Suppressor macrophage treated with lipopolysaccharide for 1 hour (primary cell): ENCODE measurements around the gene SLC17A9.

Experiments used
- DNase-seq, 3 donors: peaks; one replicate each; pipeline ENCODE4 v3.0.0-alpha.2; 2020 to 2022

Gene SLC17A9

DNA sequence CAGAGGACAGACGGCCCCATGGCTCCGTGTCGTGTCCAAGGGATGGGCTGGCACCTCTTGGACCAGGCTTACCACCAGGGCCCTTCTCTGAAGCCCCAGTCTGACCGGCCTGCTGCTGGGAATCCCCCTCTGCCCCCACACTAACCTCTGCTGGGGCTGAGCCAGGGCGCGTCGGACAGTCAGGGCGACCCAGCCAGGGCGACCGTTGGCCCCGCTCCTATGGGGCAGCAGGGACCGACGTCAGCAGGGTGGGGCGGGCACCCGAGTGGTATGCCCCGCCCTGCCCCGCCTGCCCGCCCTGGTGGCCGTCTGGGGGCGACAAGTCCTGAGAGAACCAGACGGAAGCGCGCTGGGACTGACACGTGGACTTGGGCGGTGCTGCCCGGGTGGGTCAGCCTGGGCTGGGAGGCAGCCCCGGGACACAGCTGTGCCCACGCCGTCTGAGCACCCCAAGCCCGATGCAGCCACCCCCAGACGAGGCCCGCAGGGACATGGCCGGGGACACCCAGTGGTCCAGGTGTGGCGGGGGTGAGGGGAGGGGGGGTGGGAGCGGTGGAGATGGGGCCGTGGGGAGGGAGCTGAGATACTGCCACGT lies at the start of gene SLC17A9:
TSS of gene SLC17A9 (plus strand) at position 337 of the 595 bp plus-strand sequence. CDS start at position 459, 122 bp downstream.
- DNase-seq, result peak; percentile 92 to 97 (median 95)

DNA sequence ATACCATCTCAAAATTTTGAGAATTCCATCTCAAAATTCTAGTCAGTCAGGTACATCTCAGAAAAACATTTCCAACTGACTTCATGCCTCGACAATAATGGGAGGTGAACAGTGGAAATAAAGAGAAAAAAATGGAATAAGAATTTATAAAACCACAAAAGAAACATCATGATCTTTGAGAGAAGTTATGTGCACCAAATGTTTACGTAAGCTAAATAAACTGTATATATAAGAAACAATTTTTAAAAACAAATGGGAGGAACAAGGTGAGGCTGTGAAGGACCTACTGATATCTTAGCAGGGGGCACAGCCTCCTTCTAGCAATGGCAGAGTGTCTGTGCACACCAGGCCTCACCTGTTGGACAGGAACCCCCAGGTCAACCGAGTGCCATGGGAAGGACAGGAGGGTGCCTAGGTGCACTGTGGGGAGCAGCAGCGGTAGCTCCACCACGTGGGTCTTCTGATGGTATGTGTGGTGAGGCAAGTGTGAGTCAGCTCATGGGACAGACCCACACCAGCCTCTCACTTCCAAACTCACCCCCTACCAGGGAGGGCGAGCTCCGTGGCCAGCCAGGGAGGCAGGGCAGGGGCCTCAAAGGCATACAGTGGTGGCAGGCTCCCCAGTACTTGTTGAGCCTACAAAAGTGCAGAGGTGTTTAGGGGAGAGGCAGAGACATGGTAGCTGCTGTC lies 49.4 kb upstream of the SLC17A9 start:
- no peak for DNase-seq

DNA sequence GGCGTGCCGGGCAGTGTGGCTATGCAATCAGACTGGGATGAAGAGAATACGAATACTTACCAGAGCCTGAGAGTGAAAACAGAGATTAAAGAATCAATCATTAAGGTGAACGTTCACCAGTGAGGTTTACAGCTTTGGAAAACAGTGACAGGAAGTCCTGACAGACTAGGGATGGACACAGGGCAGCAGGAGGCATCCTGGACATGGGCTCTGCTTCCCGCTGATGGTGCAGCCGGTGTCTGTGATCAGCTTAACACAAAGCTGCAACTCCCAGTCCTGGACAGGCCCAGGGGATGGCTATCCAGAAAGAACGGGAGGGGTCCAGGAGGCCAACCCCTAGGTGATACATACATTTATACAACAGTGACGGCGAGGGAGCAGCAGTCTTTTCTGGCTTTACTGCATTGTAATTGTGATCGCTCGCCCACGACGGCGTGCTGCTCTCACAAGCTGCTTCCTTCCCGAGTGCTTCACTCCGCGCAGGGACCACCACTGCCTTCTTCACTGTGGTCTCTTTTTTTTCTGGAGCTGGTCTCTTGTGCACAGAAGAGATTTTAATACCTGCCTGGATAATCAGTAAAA lies 46.9 kb upstream of the SLC17A9 start:
- no peak for DNase-seq

- no peak for DNase-seq
Measured at GRCh38 chr20:62906209-62906608, 46.3 kb upstream of the SLC17A9 start.

DNA sequence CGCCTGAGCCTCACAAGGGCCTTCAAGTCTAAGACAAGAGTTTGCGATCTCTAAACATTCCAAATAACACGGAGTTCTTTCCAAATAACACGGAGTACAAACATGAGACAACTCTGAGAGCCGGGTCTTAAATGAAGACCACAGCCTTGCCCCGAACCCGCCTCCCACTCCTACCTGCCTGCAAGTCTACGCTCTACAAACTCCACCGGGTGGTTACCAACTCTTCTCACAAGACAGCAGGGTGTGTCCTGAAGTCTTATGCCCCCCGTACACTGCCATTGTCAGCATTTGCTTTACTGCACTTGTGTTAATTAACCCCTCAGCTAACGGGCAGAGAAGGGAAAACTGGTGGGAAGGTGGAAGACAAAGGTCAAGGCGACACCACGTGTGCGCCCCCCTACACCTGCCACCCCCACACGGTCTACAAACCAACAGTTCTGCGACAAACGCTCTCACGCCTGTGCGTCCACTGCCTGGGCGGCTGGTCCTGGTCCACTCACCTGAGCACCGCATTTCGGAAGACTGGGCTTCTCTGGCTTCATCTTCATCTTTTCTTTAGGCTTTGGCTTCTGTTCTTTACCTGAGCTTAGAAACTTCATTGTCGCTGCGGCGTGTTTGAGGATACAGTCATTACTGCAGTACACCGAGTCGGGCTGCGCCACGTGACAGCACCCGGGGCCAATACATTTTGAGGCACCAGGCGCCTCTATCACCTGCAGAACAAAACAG lies 45.7 kb upstream of the SLC17A9 start:
- no peak for DNase-seq

- peak in 1 of 3 donors; percentile 46 for DNase-seq
Measured at GRCh38 chr20:62907384-62908317, 44.9 kb upstream of the SLC17A9 start.

DNA sequence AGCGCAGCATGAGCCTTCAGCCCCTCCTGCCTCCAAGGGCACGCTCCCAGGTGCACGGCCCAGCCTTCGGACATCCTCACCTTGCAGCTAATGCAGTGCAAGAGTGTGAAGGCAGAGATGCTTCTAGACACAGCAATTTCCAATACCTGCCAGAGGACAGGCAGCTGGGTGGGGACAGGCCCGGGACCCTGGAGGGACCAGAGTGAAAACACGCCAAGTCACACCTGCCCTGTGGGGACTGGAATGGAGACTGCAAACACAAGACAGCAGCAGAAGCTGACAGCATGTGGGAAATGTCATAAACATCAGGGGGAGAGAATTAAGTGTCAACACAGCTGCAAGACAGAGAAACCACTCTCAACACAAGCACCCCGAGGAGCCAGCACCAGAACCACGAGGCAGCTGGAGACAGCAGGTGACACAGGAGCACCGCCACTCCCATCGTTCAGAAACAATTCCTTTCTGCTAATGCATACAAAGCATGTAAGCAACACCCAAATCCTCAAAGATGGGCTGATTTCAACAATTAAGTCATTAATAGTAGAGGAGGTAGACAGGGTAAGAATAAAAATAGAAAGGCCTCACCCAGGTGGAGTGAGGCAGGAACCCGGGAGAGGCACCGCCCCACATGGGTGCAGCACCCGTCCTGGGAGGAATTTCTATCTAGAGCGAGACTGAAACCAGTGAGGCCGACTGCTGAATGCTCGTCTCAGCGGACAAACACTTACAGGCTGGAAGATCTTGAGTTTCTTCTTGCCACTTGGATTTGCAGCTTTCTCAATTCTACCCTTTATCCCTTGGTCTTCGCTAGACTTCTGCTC lies 43.3 kb upstream of the SLC17A9 start:
- no peak for DNase-seq

GRCh38 chr20:62910217-62910766 lies 42.2 kb upstream of the SLC17A9 start:
- no peak for DNase-seq

- DNase-seq, result no peak
Measured at GRCh38 chr20:62910777-62911497, 41.6 kb upstream of the SLC17A9 start.

- DNase-seq, result no peak
Measured at GRCh38 chr20:62911701-62912280, 40.7 kb upstream of the SLC17A9 start.

DNA sequence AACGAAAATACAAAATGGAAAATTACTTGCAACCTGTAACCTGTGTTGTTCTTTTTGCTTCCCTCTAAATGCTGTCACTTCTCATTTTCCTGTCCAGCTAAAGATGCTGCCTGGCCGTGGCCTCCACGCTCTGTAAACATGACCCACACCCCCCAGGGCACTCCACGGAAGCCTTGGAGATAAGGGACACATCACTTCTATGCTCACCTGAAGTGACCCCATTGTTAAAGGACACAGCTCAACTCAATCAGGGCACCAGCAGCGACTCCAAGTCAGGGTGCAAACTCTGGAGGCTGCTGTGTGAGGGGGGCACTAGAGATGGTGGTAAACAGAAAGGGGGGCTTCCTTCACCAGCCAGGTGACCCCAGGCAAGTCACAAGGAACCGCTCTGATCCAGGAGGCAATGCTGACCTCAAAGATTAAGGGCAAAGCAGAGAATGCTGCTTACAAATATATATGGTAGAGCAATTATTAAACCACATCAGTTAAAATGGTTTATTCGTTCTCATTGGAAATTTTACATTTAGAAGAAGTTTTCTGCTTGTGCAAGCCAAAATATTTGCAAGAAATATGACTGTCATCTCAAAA lies 39.4 kb upstream of the SLC17A9 start:
- no peak for DNase-seq

DNA sequence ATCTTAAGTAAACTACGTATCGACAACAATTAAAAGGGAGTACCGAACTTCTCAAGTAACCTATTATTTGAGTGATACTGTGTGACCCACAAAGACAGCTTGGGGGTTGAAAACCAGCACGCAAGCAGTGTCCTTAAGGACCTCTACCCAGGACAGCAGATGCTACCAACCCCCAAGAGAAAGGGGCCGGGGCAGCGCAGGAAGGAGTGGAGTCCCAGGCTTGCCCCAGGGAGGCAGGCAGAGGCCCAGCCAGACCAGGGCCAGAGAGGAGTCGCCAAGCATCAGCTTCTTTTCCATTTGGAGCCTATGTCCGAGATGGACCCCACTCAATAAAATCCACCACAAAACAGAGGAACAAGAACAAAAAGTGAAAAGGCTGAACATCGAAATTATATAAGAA lies 38.1 kb upstream of the SLC17A9 start:
- no peak for DNase-seq

GRCh38 chr20:62914970-62915457 lies 37.5 kb upstream of the SLC17A9 start:
- peak in 2 of 3 donors; percentile 38 to 44 for DNase-seq

DNA sequence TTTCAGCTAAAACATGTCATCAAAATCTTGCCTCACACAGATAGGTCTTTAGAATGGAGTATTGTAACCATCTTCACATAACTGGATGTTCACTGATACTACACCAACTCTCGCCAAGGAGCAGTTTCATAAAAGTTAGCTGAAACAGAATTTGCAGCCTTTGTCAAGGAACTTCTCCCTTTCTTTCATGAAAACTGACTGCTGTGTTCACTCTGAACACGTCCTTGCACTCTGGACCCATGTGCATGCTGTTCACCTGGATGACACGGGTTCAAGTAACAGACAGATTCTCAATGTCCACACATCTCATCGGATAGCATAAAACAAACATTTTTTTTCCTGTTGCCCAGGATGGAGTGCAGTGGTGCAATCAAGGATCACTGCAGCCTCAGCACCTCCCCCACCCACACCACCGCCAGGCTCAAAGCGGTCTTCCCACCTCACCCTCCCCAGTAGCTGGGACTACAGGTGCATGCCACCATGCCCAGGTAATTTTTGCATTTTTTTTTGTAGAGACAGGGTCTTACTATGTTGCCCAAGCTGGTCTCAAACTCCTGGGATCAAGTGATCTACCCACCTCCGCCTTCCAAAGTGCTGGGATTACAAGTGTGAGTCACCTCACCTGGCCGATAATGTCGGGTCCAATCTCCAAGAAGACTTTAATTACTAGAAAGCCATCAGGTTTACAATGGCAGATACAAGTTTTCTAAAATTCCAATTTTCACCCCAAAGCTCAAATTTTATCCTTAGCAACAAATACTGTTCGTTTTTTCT lies 35.6 kb upstream of the SLC17A9 start:
- DNase-seq, result no peak

- DNase-seq, result no peak
Measured at GRCh38 chr20:62917720-62918119, 34.8 kb upstream of the SLC17A9 start.

DNA sequence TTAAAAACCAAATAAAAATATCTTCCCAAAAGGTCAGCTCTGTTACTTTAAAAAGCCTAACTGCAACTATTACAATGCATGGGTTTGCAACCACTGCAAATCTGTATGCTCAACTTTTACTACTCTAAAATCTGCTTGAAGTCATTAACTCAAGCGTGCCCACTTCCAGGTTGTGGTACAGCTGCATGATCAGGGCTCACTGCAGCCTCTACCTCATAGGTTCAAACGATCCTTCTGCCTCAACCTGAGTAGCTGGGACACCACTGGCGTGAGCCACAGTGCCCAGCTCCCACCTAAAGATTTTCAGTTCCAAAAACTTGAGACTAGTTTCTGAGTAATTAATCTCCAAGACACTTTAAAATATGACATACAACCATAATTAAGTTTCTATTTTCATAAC lies 34.4 kb upstream of the SLC17A9 start:
- no peak for DNase-seq

GRCh38 chr20:62918831-62919230 lies 33.7 kb upstream of the SLC17A9 start:
- DNase-seq, result no peak

- DNase-seq, result no peak
Measured at GRCh38 chr20:62920039-62920645, 32.4 kb upstream of the SLC17A9 start.
